ENCODE data around the gene ASCL3. TPM values are rescaled to one million over a fixed set of nuclear protein-coding genes. Genes with fewer than 3 reads are reported as not detected.
"Not testable (repeated sequence)": the region's sequence is repeated elsewhere in the genome, so short reads cannot be mapped to it uniquely, and the experiment has no call there.

The ASCL3 gene
- total RNA-seq, 1 experiment from 2014 or later = not detected

DNA sequence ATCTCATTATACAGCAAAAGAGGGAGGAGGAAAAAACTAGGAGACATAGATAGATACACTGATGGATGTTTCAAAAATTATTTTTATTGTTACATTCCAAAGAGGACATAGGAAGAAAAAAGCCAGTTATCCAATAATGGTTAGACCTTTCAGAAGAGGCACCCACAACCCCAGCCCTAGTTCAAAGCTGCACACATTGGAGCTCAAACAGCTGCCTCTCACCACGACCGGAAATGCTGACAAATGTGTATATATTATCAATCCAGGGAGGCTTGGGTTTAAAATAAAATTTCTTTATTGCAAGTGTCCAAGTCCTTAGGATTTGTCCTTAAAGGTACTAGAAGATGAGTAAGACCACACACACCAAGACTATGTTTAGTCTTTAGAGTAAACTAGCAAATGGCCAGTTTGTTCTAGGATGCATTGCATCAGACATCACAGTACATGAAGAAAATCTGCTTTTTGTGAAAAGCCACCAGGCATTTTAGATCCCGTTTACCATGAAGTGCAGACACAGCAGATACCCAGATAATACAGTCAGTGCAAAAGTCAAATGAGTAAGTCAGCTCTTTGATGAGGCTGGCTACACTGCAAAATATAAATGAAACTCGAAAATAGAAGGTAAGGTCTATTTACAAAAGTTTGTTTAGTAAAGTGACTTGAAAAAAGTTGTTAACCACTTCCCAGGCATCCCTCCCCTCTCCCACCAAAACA lies 4.6 kb upstream of the ASCL3 start:
- DNase-seq (ENCODE audit: low spot score) = no peak

DNA sequence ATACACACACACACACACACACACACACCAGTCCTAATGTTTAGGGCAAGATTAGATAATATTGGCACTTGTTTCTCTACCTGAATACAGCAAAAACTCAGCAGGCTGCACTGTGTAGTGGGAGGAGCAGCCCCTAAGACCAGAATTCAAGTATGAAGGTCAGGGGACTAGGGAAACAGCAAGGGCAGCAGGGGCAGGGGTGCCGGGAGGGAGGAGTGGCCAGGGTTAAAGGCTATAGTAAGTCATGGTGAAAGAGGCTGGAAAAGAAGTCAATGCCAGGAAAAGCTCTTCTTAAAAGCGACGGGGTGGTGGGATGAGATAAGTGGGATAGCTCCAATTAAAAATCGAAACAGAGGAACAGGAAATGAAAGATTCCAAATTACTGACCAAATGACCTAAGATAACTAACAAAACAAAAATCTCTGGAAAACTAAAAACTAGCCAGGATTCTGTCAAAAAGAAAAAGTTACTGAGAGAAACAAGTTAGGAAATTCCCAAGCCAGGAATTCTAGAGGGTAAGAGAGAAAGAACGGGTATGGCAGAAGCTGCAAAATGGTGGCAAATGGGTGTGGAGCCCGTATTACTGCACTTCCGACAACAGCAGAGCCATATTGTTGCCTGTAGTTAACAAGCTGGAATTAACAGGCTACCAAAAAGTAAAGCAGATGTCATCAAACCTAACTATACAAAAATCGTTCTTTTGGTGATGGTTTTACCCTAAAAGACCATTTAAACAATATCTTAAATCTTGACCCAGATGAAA lies 1.3 kb downstream of the ASCL3 start:
- DNase-seq (ENCODE audit: low spot score) = no peak

DNA sequence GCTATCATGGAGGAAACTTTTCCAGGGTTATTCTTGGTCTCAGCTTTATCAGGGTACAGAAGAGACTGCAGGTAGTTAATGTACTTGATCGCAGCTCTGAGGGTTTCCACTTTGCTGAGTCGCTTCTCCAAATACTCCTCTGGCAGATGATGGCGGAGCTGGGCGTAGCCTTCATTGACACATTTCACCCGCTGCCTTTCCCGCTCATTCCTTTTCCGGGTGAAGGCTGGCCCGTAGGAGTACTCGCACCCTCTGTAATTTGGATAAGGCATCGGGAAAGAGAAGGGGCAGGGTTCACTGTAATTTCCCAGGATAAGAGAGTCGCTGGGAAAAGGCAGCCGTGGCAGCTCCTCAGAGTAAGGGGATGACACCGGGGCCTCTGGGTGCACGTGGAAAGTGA lies 5.2 kb downstream of the ASCL3 start:
- no peak for DNase-seq (ENCODE audit: low spot score)

DNA sequence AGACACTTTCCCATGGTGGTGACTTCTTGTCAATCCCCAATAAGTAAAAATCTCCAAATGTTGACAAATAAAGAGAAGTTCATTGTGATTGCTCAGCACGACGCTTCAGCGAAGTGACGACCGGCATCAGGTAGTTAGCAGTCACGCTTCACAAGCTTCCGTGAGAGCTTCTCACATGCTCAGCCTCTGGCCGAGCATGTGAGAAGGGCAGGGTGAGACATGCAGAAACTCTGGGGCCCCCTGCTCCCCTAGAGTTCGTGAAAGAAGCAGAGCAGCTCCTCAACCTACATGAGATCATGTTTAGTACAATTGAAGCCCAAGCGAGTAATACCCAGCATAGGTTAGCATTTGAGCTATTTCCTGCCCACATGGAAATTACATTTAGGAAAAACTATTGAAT lies 5.7 kb downstream of the ASCL3 start:
- DNase-seq (ENCODE audit: low spot score) = no peak

DNA sequence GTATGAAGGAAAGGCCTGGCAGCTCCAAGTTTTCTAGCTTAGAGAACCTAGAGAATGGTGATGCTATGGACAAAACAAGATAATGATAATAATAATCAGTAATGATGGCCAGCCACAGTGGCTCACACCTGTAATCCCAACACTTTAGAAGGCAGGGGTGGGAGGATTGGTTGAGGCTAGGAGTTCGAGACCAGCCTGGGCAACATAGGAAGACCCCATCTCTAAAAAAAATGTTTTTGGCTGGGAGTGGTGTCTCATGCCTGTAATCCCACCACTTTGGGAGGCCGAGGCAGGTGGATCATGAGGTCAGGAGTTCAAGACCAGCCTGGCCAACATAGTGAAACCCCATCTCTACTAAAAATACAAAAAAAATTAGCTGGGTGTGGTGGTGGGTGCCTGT lies 7.0 kb downstream of the ASCL3 start:
- DNase-seq (ENCODE audit: low spot score) = not testable (repeated sequence)

DNA sequence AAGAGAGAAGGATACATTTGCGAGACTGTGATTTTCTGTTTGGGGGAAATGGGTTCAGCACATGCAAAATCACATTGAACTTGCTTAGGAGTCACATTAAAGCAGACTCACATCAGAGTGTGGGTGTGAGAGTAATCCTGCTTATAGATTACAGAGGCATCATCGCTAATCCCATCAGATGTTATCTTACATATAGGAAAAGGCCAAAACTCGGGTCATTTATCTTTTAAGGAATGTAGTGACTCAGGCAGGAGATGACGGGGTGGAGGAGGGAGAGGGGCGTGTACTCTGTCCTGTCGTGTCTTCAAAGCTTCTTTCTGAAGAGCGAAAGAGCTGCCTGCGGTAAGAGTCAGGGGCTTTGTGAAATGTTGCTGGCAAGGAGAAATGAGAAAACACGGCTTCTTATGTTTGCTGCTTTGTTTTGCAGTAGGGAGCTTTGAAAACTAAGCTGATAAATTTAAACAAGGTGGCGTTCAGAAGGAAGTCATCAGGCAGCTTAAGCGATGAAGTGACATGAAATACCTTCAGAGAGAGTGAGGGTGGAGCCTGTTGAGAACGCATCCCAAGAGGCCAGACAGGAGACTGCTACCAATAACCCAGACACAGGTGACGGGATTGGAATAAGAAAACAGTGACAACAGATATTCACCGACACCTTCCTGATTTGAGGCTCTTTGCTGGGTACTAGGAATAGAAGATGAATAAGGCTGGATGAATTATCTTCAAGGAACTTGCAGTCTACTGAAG lies 7.9 kb downstream of the ASCL3 start:
- DNase-seq (ENCODE audit: low spot score) = peak; percentile 87

DNA sequence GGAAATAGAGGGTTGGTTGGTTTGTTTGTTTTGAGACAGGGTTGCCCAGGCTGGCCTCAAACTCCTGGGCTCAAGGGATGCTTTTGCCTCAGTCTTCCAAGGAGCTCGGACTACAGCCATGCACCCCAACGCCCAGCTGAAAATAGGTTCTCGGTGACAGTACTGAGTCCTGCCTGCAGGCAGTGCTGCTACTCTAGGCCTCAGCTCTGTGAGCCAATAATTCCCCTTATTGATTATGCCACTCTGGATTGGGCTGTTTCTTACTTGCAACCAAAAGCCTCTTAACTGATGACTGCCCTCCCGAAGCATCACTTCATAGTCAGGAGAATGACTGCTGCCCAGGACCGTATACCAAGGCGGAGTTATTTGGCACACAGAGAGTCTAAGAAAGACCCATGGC lies 8.9 kb downstream of the ASCL3 start:
- DNase-seq (ENCODE audit: low spot score) = no peak

DNA sequence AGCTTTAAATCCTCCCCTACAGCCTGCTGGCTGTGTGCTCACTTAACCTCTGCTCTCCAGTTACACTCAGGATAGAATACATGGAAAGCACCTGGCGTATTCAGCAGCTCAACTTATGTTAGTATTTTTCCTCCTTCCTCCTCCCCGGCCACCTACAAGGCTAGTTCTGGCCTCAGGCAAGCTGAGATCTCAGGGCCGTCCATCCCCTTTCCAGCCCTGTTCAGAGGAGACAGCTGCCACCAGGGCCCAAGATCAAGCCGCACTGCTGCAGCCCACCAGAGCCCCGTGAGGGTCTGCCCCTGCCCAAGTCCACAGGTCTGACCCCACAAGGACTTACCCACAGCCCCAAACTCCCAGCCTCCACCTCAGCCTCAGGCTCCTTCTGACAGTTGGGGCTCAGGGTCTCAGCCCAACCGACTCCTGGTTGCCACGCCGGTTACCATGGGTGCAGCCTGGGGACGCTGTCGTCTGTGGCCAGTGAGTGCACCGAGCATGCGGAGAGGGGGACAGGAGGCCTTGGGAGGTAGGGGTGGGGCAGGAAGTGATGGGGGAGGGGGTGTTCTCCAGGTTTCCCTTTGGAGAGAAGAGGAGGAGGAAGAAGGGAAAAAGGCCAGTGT lies 10.1 kb downstream of the ASCL3 start, which contains the start of gene C11orf16:
Gene C11orf16, minus strand, starts transcription at position 384 of the 617 bp plus-strand sequence. CDS start 639 bp downstream, outside the sequence.
- no peak for DNase-seq (ENCODE audit: low spot score)

DNA sequence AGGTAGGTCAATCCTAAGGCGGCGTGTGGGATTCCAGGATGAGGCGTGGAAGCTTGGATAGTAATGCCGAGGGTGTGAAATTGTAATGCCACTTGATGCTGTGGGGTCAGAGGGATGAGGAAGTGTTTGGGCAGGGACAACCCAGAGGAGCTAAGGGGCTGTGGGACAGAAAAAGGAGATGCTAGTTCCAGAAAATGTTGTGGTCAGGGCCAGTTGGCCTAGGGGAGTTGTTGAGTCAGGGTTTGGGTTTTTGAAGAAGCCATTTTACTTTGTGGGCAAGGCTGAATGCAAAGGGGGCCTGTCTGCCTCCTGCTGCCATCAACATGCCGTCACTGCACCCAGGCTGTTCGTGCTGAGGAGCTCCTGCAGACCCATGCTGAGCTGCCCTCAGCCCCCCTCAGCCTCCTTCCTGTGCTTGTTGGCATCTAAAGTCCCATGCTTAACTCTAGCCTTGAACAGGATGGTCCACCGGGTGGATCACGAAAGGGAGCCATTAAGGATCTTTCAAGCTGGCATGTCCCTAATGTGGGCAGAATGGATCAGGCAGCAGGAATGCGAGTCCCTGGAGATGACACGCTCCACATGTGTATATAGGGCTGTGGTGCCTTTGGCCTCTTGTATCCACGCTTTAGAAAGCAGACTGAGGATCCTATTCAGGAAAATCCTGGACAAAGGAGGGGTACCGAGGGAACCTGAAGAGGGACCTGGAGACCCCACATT lies 12.2 kb downstream of the ASCL3 start:
- no peak for DNase-seq (ENCODE audit: low spot score)

DNA sequence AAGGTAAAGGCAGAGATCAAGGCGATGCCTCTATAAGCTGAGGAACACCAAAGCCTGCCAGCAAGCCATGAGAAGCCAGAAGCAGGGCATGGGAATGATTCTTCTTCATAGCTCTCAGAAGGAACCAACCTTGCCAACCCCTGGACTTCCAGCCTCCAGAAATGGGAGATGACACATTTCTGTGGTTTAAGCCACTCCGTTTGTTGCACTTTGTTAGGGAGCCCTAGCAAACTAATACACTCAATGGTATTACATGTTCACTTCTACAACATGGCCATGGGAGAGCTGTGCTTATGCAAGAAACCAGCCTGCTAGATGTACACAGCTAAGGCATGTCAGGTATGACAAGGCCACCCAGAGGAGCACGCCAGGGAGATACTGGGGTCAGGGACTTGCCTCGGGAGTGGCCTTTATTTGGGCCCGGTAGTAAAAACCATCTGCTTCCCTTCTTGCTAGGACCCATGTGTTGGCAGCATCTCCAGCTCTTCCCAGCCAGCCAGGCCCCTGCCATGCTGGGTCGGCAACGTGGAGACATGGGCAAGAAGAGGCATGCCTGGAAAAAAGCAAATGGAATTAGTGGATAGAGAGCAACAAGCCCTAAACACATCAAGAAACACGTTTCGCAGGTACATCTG lies 13.7 kb downstream of the ASCL3 start:
- no peak for DNase-seq (ENCODE audit: low spot score)

DNA sequence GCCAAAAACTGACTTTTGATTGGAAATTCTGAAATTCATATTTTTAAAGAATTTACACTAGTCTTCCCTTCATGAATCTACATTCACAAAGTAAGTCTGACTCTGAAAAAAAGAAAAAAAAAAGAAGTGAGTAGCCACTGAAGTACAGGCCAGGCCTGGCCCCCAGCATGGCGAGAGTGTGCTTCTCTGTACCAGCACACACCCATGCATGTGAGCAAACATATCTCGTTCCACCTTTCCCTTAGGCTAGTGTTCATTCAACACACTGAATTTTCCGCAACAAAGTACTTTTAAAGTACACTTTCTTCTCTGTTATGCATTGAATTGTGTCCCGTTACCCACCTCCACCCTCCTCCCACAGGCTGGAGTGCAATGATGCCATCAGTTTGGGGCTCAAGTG lies 14.6 kb downstream of the ASCL3 start:
- DNase-seq (ENCODE audit: low spot score) = no peak

DNA sequence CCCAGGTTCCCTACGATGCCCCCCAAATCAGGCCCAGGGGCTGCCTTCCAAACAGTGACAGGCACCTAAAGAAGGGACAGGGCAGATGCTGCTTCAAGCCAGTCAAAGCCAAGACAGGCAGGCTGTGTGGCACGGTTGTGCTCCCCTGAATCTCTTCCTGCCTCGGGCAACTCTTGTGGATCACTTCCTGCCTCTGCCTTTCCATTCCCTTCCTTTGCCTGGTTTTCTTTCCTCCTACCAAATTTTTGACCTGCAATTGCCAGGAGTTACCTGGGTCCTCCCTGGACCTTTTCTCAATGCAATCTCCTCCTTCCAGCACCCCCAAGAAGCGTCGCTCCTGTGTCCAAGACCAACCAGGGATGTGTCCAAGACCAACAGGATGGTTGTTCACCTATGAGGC lies 15.6 kb downstream of the ASCL3 start:
- no peak for DNase-seq (ENCODE audit: low spot score)

DNA sequence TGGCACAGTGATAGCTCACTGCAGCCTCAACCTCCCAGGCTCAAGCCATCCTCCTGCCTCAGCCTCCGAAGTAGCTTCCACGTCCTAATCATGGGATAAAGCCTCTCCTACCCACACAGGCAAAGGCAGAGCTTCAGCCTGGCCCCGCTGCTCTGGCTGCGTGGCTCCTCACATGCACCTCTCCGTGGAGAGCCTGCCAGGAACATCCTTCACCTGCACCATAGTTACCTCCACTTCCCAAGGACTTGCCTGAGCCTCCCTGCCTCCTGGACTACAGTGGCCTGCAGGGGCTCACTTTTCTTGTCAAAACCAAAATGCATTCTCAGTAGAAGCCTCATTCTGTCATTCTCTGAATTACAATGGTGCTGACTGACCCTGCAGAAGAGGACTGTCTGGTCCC lies 16.6 kb downstream of the ASCL3 start:
- DNase-seq (ENCODE audit: low spot score) = no peak

DNA sequence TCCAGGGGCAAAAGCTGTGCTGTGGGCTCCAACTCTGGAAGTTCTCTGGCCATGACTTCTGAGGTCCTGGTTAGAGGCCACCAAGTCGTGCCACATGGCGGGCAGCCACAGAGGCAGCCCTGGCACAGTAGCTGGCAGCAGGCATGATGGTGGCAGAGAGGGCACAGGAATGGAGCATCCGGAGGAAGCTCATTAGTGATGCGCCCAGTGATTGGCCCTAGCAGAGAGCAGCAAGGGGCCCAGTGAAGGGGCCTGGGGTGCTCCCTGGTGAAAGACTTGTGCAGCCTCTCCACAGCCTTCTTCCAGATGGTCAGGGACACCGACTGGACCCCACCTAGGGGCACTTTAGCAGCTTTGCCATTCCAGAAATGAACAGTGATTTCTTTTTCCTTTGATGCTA lies 17.1 kb downstream of the ASCL3 start:
- no peak for DNase-seq (ENCODE audit: low spot score)

DNA sequence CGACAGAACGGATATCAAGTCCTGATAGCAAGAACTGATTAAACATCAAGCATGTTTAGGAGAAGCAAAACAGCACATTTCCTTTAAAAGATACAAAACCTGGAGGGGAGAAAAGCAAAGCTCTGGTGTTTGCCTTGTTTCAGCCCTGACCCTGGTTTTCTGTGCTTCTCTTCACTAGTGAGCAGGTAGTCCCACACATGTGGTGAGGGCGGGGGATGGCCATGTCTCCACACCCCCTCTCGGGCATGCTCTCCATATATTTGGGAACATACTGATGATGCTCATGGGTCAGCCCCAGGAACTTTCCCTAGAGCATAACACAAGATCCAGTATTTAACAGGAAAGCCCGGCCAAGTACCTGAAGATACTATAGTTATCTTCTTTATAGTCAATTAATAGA lies 20.1 kb downstream of the ASCL3 start:
- DNase-seq (ENCODE audit: low spot score) = no peak

DNA sequence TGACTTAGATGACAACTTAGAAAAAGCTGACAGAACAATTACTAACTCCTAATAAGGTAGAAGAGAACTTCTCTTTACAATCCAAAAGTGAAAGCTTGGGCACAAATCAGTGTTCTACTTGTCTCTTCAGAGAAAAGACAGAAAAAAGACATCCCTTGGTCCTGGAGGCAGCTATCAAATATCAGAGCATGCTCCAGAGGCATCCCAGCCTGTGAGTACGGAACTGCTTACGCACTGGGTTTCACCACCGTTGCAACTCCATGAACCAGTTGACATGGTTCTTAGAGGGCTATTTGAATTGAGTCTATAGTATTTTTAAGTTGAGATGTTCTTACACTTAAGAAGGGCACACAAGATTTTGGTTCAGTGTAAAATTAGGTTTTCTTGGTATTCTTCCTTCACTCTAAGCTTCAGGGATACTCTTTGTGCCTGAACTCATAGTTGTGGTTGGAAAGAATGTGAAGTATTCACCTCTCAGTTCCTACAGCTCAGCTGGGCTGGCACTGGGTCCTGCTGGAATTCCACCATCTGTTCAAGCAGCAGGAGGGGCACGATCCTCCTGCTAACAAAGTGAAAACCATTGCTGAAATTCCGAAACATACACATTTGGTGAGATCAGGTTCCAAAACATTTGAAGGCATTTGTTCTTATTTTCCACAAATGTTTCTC lies 25.5 kb downstream of the ASCL3 start:
- peak; percentile 92 for DNase-seq (ENCODE audit: low spot score)

DNA sequence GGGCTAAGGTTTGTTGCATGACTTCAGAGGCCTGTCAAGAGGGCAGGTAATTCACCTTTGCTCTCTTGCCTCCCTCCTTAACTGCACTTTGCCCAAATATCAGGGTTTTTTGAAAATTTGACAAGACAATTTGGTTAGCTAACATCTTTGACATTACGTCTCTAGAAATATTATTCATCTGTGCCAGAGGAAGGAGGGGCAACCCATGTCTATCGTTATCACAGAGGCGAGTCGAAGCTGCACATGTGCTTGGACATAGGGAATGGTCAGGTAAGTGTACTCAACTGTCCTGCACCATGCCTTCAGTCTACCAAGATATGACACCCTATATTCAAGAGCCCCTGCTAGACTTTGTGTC lies 28.2 kb downstream of the ASCL3 start:
- DNase-seq (ENCODE audit: low spot score) = no peak

DNA sequence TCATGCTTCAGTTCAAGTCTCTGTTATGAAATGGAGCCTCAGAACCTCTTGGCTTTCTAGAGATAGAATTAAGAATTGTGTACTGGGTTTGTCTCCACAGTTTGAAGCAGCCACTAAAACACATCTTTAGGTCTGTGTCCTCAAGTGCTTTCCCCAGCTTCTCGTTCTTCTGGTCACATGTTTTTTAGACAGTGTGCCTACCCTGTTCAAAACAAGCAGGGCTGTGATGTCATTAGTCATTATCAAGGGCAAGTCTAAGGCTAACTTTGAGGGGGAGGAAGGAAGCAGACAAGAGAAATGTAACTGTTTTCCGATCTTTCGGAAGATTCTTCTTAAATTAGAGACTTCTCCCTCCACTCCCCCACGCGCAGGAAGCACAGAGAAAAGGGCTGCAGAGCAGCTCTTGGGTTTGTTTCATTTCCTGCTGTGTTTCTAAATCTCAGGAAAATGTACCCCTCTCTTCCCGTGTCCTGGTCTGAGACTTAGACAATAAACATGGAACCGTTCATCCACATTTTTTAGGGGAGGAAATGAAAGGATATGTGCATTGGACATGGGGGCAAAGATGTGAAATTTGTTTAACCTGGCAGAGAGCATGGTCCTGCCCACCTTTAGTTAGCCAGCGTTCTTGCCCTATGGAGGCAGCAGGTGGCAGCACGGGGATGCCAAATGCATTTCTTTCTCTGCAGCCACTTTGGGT lies 28.7 kb downstream of the ASCL3 start:
- DNase-seq (ENCODE audit: low spot score) = peak; percentile 56

DNA sequence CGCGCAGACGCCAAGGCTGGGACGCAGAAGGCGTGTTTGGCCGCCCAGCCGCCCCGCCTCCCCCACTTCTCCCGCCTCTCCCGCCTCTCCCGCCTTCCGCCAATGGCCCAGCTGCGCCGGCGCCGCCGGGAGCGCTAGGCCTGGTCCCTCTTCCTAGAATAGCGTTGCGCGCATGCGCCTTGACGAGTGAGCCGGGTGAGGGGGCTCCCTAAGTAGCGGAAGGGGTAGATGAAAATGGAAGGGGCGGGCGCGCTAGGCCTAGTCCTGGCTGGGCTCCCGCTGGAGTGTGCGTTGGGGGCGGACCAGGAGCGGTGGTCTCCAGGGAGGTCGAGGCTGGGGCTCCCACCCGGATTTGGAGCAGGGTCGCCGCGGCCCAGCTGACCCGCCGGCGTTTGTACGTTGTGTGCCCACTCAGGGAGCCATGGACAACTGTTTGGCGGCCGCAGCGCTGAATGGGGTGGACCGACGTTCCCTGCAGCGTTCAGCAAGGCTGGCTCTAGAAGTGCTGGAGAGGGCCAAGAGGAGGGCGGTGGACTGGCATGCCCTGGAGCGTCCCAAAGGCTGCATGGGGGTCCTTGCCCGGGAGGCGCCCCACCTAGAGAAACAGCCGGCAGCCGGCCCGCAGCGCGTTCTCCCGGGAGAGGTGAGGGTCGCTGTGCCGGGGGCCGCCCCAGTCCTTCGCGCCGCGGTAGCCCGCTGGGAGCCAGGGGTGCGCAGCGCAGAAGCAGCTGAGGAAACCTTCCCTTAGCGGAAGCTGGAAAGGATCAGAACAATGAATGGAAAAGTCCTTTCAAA lies 31.6 kb downstream of the ASCL3 start, which contains the start of gene AKIP1:
Gene AKIP1, plus strand, starts transcription at position 161 of the 795 bp plus-strand sequence. Its CDS starts 261 bp downstream, at position 422.
- DNase-seq (ENCODE audit: low spot score) = peak; percentile 89
